ENCODE data around the gene NTRK2. TPM values are rescaled to one million over a fixed set of nuclear protein-coding genes. Genes with fewer than 3 reads are reported as not detected.

Gene NTRK2
- total RNA-seq, 1 experiment from 2014 or later, result not detected

- H3K27ac ChIP-seq, result no peak overlapping the region
- no peaks in the 10 kb centered on the region for H3K9me3 ChIP-seq (replicated peaks)
- DNase-seq, result no peak
- H3K4me3 ChIP-seq, result no peak overlapping the region
- peaks cover 3% of the 10 kb centered on the region; the same call in 1 of the 2 replicates for H3K27me3 ChIP-seq
- no peaks in the 10 kb centered on the region for H3K4me1 ChIP-seq
- no peaks in the 10 kb centered on the region for H3K36me3 ChIP-seq
These were observed 193.3 kb downstream of the NTRK2 start for GRCh38 chr9:84862810-84863287.

- Histone ChIP-seq H3K4me1 (no peaks in the 10 kb centered on the region), H3K9me3 (replicated peaks) (no peaks in the 10 kb centered on the region), H3K27ac (no peak overlapping the region), H3K4me3 (no peak overlapping the region), H3K27me3 (peaks cover 3% of the 10 kb centered on the region; the same call in 1 of the 2 replicates), H3K36me3 (no peaks in the 10 kb centered on the region)
- no peak for DNase-seq
These were observed 193.8 kb downstream of the NTRK2 start for GRCh38 chr9:84863372-84863771.

GRCh38 chr9:84866396-84867175, 197.1 kb downstream of the NTRK2 start:
- no peak for DNase-seq
- Histone ChIP-seq H3K4me3 (no peak overlapping the region), H3K9me3 (replicated peaks) (no peaks in the 10 kb centered on the region), H3K4me1 (no peaks in the 10 kb centered on the region), H3K27me3 (no peaks in the 10 kb centered on the region), H3K36me3 (no peaks in the 10 kb centered on the region), H3K27ac (no peak overlapping the region)

GRCh38 chr9:84867186-84867585, 197.7 kb downstream of the NTRK2 start:
- Histone ChIP-seq H3K27me3 (no peaks in the 10 kb centered on the region), H3K4me1 (no peaks in the 10 kb centered on the region), H3K36me3 (no peaks in the 10 kb centered on the region), H3K27ac (no peak overlapping the region), H3K4me3 (no peak overlapping the region), H3K9me3 (replicated peaks) (no peaks in the 10 kb centered on the region)
- no peak for DNase-seq

- no peak for DNase-seq
- no peaks in the 10 kb centered on the region for H3K36me3 ChIP-seq
- H3K4me1 ChIP-seq, result no peaks in the 10 kb centered on the region
- H3K4me3 ChIP-seq, result no peak overlapping the region
- H3K27me3 ChIP-seq, result no peaks in the 10 kb centered on the region
- no peaks in the 10 kb centered on the region for H3K9me3 ChIP-seq (replicated peaks)
- H3K27ac ChIP-seq, result no peak overlapping the region
These were observed 199.6 kb downstream of the NTRK2 start for GRCh38 chr9:84869091-84869490.

- no peaks in the 10 kb centered on the region for H3K4me1 ChIP-seq
- DNase-seq, result no peak
- no peak overlapping the region for H3K27ac ChIP-seq
- no peaks in the 10 kb centered on the region for H3K9me3 ChIP-seq (replicated peaks)
- no peak overlapping the region for H3K4me3 ChIP-seq
- H3K27me3 ChIP-seq, result no peaks in the 10 kb centered on the region
- no peaks in the 10 kb centered on the region for H3K36me3 ChIP-seq
These were observed 202.5 kb downstream of the NTRK2 start for GRCh38 chr9:84871983-84872382.

GRCh38 chr9:84874022-84874421, 204.5 kb downstream of the NTRK2 start:
- Histone ChIP-seq H3K4me3 (no peak overlapping the region), H3K27me3 (no peaks in the 10 kb centered on the region), H3K36me3 (no peaks in the 10 kb centered on the region), H3K9me3 (replicated peaks) (no peaks in the 10 kb centered on the region), H3K4me1 (no peaks in the 10 kb centered on the region), H3K27ac (no peak overlapping the region)
- DNase-seq, result no peak

GRCh38 chr9:84874596-84874995, 205.1 kb downstream of the NTRK2 start:
- Histone ChIP-seq H3K27ac (no peak overlapping the region), H3K4me3 (no peak overlapping the region), H3K27me3 (no peaks in the 10 kb centered on the region), H3K36me3 (no peaks in the 10 kb centered on the region), H3K4me1 (no peaks in the 10 kb centered on the region), H3K9me3 (replicated peaks) (no peaks in the 10 kb centered on the region)
- DNase-seq, result no peak

GRCh38 chr9:84875193-84875592, 205.7 kb downstream of the NTRK2 start:
- no peak for DNase-seq
- H3K4me3 ChIP-seq, result no peak overlapping the region

GRCh38 chr9:84879631-84880030, 210.1 kb downstream of the NTRK2 start:
- Histone ChIP-seq H3K9me3 (replicated peaks) (no peaks in the 10 kb centered on the region), H3K27ac (no peak overlapping the region), H3K36me3 (no peaks in the 10 kb centered on the region), H3K4me3 (no peak overlapping the region), H3K4me1 (no peaks in the 10 kb centered on the region), H3K27me3 (peaks cover 8% of the 10 kb centered on the region; the same call in 1 of the 2 replicates)
- no peak for DNase-seq

More at GRCh38 chr9:84875193-84875592, 205.7 kb downstream of the NTRK2 start:
- no peak overlapping the region for H3K27ac ChIP-seq
- H3K27me3 ChIP-seq, result no peaks in the 10 kb centered on the region
- no peaks in the 10 kb centered on the region for H3K4me1 ChIP-seq
- no peaks in the 10 kb centered on the region for H3K9me3 ChIP-seq (replicated peaks)
- H3K36me3 ChIP-seq, result no peaks in the 10 kb centered on the region

- Histone ChIP-seq H3K4me1 (no peaks in the 10 kb centered on the region), H3K27ac (no peak overlapping the region), H3K36me3 (no peaks in the 10 kb centered on the region), H3K27me3 (peaks cover 12% of the 10 kb centered on the region; the same call in 1 of the 2 replicates), H3K4me3 (no peak overlapping the region), H3K9me3 (replicated peaks) (no peaks in the 10 kb centered on the region)
- no peak for DNase-seq
These were observed 211.3 kb downstream of the NTRK2 start for GRCh38 chr9:84880835-84881234.

GRCh38 chr9:84886866-84887265, 217.3 kb downstream of the NTRK2 start:
- DNase-seq, result no peak
- H3K27me3 ChIP-seq, result peaks cover 12% of the 10 kb centered on the region; the same call in 1 of the 2 replicates
- H3K36me3 ChIP-seq, result no peaks in the 10 kb centered on the region
- no peaks in the 10 kb centered on the region for H3K9me3 ChIP-seq (replicated peaks)
- no peak overlapping the region for H3K27ac ChIP-seq
- no peak overlapping the region for H3K4me3 ChIP-seq
- no peaks in the 10 kb centered on the region for H3K4me1 ChIP-seq

GRCh38 chr9:84891924-84892323, 222.4 kb downstream of the NTRK2 start:
- Histone ChIP-seq H3K27ac (no peak overlapping the region), H3K9me3 (replicated peaks) (no peaks in the 10 kb centered on the region), H3K36me3 (no peaks in the 10 kb centered on the region), H3K4me1 (no peaks in the 10 kb centered on the region), H3K27me3 (peaks cover 8% of the 10 kb centered on the region), H3K4me3 (no peak overlapping the region)
- no peak for DNase-seq

- H3K27me3 ChIP-seq, result peaks cover 8% of the 10 kb centered on the region
- no peaks in the 10 kb centered on the region for H3K9me3 ChIP-seq (replicated peaks)
- no peak overlapping the region for H3K27ac ChIP-seq
- DNase-seq, result no peak
- H3K4me3 ChIP-seq, result no peak overlapping the region
- no peaks in the 10 kb centered on the region for H3K4me1 ChIP-seq
- H3K36me3 ChIP-seq, result no peaks in the 10 kb centered on the region
These were observed 224.0 kb downstream of the NTRK2 start for GRCh38 chr9:84893419-84894128.

- Histone ChIP-seq H3K27ac (no peak overlapping the region), H3K4me1 (no peaks in the 10 kb centered on the region), H3K27me3 (peaks cover 8% of the 10 kb centered on the region), H3K9me3 (replicated peaks) (no peaks in the 10 kb centered on the region), H3K36me3 (no peaks in the 10 kb centered on the region), H3K4me3 (no peak overlapping the region)
- no peak for DNase-seq
These were observed 225.3 kb downstream of the NTRK2 start for GRCh38 chr9:84894859-84895258.

Data from SJCRH30 (cell line).